HepG2 (cell line): ENCODE results near the gene FGFR3. TPM values are rescaled to one million over a fixed set of nuclear protein-coding genes. Genes with fewer than 3 reads are reported as not detected.

Source experiments
- CEBPB ChIP-seq: IDR thresholded peaks from 2 replicates; pipeline ENCODE4 v1.6.1; 2011; ENCODE audit warnings: low read depth, low read length, improper control_type of control experiment, borderline replicate concordance
- HOXA5 ChIP-seq: sonication (generic); formaldehyde crosslinking; IDR thresholded peaks from 2 replicates; pipeline ENCODE4 v1.4.0; 2020; ENCODE audit warnings: missing genetic modification reagents
- MLLT10 ChIP-seq: sonication (generic); formaldehyde crosslinking; IDR thresholded peaks from 2 replicates; pipeline ENCODE4 v1.4.0; 2020; ENCODE audit warnings: missing genetic modification reagents
- NR3C1 ChIP-seq: sonication (generic); formaldehyde crosslinking; IDR thresholded peaks from 2 replicates; pipeline ENCODE4 v1.4.0; 2020; ENCODE audit warnings: missing genetic modification reagents
- POLR2G ChIP-seq: fragments of 200-400 bp; formaldehyde crosslinking; IDR thresholded peaks from 2 replicates; pipeline ENCODE4 v1.6.1; 2018; ENCODE audit warnings: mild to moderate bottlenecking, low read depth, low read length, moderate library complexity
- SIN3B ChIP-seq: fragments of 150-350 bp; IDR thresholded peaks from 2 replicates; pipeline ENCODE4 v1.6.1; 2014; ENCODE audit warnings: low read length
- SMAD9 ChIP-seq: sonication (generic); formaldehyde crosslinking; IDR thresholded peaks from 2 replicates; pipeline ENCODE4 v1.5.1; 2020; ENCODE audit warnings: mild to moderate bottlenecking, missing genetic modification reagents
- THRA ChIP-seq: sonication (generic); formaldehyde crosslinking; IDR thresholded peaks from 2 replicates; pipeline ENCODE4 v1.4.0; 2020; ENCODE audit warnings: missing genetic modification reagents, borderline replicate concordance
- ZFY ChIP-seq: sonication (generic); formaldehyde crosslinking; IDR thresholded peaks from 2 replicates; pipeline ENCODE4 v1.4.0; 2020; ENCODE audit warnings: missing genetic modification reagents
- ZMAT3 ChIP-seq: sonication (generic); formaldehyde crosslinking; conservative IDR thresholded peaks from 2 replicates; pipeline ENCODE4 v1.7.0; 2021; ENCODE audit warnings: missing genetic modification reagents
- polyA plus RNA-seq, 8 experiments: library from polyadenylated mRNA; depleted of rRNA in 3 of 8; stranded (reverse) in 7 of 8; unstranded in 1 of 8; fragments of >200 nt; fragmentation: Illumina TruSeq in 4 of 8; extraction: Trizol in 4 of 8; gene quantifications; 2 replicates each; pipeline versions ENCODE4 v1.2.1 to v1.2.3, GENCODE V29; 2011 to 2016; ENCODE audit warnings: low read depth in 4 of 8, missing spikeins in 1 of 8, mixed read lengths in 1 of 8; ENCODE audit not compliant: insufficient read depth in 1 of 8
- total RNA-seq, 5 experiments: library from RNA; depleted of rRNA; stranded (reverse); fragments of >200 nt; fragmentation: Illumina TruSeq; extraction: Trizol; gene quantifications; 2 replicates each; pipeline ENCODE4 v1.2.3, GENCODE V29; 2016; ENCODE audit warnings: low read depth in 1 of 5
- TF ChIP-seq, protein P1 (sequence below), 2 experiments: sonication (generic) in 1 of 2; formaldehyde crosslinking in 1 of 2; IDR thresholded peaks; 2 replicates each; pipeline versions ENCODE4 v1.5.1 to v1.6.1; 2011 to 2020; ENCODE audit warnings: borderline replicate concordance in 1 of 2, low read depth in 1 of 2, low read length in 1 of 2, mild to moderate bottlenecking in 1 of 2, missing genetic modification reagents in 1 of 2, moderate library complexity in 1 of 2
- TF ChIP-seq, protein P2 (sequence below): sonication (generic); formaldehyde crosslinking; IDR thresholded peaks from 2 replicates; pipeline ENCODE4 v1.4.0; 2020; ENCODE audit warnings: mild to moderate bottlenecking, missing genetic modification reagents
- TF ChIP-seq, protein P3 (sequence below), 2 experiments: fragments of 450-650 bp in 1 of 2; sonication (generic) in 1 of 2; formaldehyde crosslinking in 1 of 2; IDR thresholded peaks; 2 replicates each; pipeline versions ENCODE4 v1.6.1 to v1.8.0; 2016 to 2022; ENCODE audit warnings: antibody characterized with exemption in 1 of 2, mild to moderate bottlenecking in 1 of 2, missing genetic modification reagents in 1 of 2

Gene FGFR3
- total and polyA plus RNA-seq, 2 of the 13 experiments (the other 11 are each of a cell fraction or from before 2014, with no cell fraction given), result 103 to 109 TPM

DNA sequence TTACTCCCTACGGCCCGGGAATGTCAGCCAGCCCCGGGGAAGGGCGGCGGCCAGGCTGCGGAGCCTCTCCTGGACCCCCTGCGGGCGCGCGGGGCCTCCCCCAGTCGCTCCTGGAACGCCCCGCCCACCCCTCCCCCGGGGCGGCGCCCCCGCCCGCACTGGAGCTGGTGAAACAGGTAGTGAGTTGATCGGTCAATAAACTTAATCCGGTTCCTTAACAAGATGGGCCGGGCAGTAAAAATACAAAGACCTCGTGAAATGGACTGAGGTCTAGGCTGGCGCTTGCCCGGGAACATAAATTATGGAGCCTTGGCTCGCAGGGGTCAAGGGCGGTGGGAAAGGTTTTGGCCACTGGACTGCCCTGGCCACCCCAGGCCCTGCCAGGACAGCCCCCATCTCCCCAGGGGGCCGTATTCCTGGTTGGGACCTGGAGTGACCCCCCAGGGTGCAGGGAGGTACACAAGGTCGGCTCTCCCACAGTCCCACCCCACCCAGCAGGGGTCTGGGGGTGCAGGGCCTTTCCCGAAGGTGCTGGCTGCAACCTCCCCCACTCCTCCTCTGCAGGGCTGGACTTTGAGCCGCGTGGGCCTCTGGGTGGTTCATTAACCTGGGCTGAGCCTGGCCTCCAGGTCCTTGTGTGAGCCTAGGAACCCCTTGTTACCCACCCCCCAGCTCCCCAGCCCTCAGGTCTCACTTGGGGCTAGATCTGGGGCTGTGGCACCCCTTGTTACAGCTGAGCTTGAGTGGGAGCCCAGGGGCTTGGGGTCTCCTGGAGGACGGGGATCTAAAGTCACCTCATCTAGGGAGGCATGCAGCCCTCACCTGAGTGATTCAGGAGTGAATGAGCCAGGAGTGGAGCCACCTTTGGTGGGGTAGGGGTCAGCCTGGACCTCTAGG, 2.5 kb downstream of the FGFR3 start (continued):
- TF ChIP-seq, protein P1, sequence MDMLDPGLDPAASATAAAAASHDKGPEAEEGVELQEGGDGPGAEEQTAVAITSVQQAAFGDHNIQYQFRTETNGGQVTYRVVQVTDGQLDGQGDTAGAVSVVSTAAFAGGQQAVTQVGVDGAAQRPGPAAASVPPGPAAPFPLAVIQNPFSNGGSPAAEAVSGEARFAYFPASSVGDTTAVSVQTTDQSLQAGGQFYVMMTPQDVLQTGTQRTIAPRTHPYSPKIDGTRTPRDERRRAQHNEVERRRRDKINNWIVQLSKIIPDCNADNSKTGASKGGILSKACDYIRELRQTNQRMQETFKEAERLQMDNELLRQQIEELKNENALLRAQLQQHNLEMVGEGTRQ (IDR thresholded peaks at IDR 0.05; ENCODE audit: low read depth, low read length), result no peak
- TF ChIP-seq, protein P1 (CRISPR knock-in tag; IDR thresholded peaks at IDR 0.05; ENCODE audit: borderline replicate concordance), result peak; percentile 20; the same call in 1 of the 2 replicates
- TF ChIP-seq MLLT10 (CRISPR knock-in tag) (0 out of 2 replicates have a peak, but pooled peaks have one; percentile 72), SMAD9 (CRISPR knock-in tag) (no peak), CEBPB (no peak), ZMAT3 (0 out of 2 replicates have a peak, but pooled peaks have one; percentile 19), NR3C1 (CRISPR knock-in tag) (no peak), THRA (peak; percentile 92), POLR2G (peak; percentile 89), SIN3B (no peak), ZFY (CRISPR knock-in tag) (peak; percentile 76), HOXA5 (CRISPR knock-in tag) (peak; percentile 84; the same call in 1 of the 2 replicates)
- TF ChIP-seq, protein P2, sequence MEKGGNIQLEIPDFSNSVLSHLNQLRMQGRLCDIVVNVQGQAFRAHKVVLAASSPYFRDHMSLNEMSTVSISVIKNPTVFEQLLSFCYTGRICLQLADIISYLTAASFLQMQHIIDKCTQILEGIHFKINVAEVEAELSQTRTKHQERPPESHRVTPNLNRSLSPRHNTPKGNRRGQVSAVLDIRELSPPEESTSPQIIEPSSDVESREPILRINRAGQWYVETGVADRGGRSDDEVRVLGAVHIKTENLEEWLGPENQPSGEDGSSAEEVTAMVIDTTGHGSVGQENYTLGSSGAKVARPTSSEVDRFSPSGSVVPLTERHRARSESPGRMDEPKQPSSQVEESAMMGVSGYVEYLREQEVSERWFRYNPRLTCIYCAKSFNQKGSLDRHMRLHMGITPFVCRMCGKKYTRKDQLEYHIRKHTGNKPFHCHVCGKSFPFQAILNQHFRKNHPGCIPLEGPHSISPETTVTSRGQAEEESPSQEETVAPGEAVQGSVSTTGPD (CRISPR knock-in tag), result peak; percentile 62
- TF ChIP-seq, protein P3, sequence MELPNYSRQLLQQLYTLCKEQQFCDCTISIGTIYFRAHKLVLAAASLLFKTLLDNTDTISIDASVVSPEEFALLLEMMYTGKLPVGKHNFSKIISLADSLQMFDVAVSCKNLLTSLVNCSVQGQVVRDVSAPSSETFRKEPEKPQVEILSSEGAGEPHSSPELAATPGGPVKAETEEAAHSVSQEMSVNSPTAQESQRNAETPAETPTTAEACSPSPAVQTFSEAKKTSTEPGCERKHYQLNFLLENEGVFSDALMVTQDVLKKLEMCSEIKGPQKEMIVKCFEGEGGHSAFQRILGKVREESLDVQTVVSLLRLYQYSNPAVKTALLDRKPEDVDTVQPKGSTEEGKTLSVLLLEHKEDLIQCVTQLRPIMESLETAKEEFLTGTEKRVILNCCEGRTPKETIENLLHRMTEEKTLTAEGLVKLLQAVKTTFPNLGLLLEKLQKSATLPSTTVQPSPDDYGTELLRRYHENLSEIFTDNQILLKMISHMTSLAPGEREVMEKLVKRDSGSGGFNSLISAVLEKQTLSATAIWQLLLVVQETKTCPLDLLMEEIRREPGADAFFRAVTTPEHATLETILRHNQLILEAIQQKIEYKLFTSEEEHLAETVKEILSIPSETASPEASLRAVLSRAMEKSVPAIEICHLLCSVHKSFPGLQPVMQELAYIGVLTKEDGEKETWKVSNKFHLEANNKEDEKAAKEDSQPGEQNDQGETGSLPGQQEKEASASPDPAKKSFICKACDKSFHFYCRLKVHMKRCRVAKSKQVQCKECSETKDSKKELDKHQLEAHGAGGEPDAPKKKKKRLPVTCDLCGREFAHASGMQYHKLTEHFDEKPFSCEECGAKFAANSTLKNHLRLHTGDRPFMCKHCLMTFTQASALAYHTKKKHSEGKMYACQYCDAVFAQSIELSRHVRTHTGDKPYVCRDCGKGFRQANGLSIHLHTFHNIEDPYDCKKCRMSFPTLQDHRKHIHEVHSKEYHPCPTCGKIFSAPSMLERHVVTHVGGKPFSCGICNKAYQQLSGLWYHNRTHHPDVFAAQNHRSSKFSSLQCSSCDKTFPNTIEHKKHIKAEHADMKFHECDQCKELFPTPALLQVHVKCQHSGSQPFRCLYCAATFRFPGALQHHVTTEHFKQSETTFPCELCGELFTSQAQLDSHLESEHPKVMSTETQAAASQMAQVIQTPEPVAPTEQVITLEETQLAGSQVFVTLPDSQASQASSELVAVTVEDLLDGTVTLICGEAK (IDR thresholded peaks at IDR 0.05), result no peak
- TF ChIP-seq, protein P3 (CRISPR knock-in tag; IDR thresholded peaks at IDR 0.05), result 0 out of 2 replicates have a peak, but pooled peaks have one; percentile 12
